WTC11 (cell line): ENCODE data around the gene PRR5L. TPM values are rescaled to one million over a fixed set of nuclear protein-coding genes. Genes with fewer than 3 reads are reported as not detected.

ENCODE experiments used
- ATAC-seq: fragments of 200-7000 bp; cut with Tn5 transposase; 2 replicates; pipeline ENCODE4 v1.10.0; 2021; ENCODE audit warnings: mild to moderate bottlenecking, moderate library complexity
- CTCF ChIA-PET: fragments of 300-600 bp; sonication (Branson Sonifier 250); formaldehyde crosslinking; loops from one replicate; lab custom pipeline; 2021; ENCODE audit warnings: antibody characterized with exemption; lab: Charles Lee
- POLR2A ChIA-PET: fragments of 350-600 bp; sonication (Branson Sonifier 250); formaldehyde crosslinking; loops from one replicate; lab custom pipeline; 2021; ENCODE audit warnings: antibody characterized with exemption; lab: Charles Lee
- DNase-seq: peaks from one replicate; pipeline ENCODE4 v3.0.0; 2021; ENCODE audit warnings: low spot score
- H3K27ac Mint-ChIP-seq: 2 replicates; pipeline ENCODE4 v1.8.0; 2021; ENCODE audit warnings: mixed read lengths
- H3K27me3 Mint-ChIP-seq: 2 replicates; pipeline ENCODE4 v1.8.0; 2021; ENCODE audit warnings: low read depth, mild to moderate bottlenecking, moderate library complexity, mixed read lengths
- H3K36me3 Mint-ChIP-seq: 2 replicates; pipeline ENCODE4 v1.8.0; 2021; ENCODE audit warnings: mixed read lengths
- H3K4me1 Mint-ChIP-seq: 2 replicates; pipeline ENCODE4 v1.8.0; 2022; ENCODE audit warnings: mixed read lengths
- H3K4me3 Mint-ChIP-seq: 2 replicates; pipeline ENCODE4 v1.8.0; 2021; ENCODE audit warnings: mild to moderate bottlenecking, moderate library complexity, mixed read lengths
- H3K9me3 Mint-ChIP-seq: 2 replicates; pipeline ENCODE4 v1.8.0; 2021; ENCODE audit warnings: mixed read lengths
- ATF1 ChIP-seq: sonication (generic); formaldehyde crosslinking; IDR thresholded peaks from 2 replicates; pipeline ENCODE4 v1.8.1; 2023; ENCODE audit warnings: mild to moderate bottlenecking, moderate library complexity, missing genetic modification reagents
- CBFB ChIP-seq: sonication (generic); formaldehyde crosslinking; IDR thresholded peaks from 2 replicates; pipeline ENCODE4 v1.8.1; 2022; ENCODE audit warnings: mild to moderate bottlenecking, low read depth, missing genetic modification reagents
- HMGA2 ChIP-seq: fragments of 250-450 bp; sonication (Bioruptor Pico); IDR thresholded peaks from 2 replicates; pipeline ENCODE4 v1.4.0; 2021; ENCODE audit warnings: mild to moderate bottlenecking, moderate library complexity
- NFYB ChIP-seq: sonication (generic); formaldehyde crosslinking; conservative IDR thresholded peaks from 2 replicates; pipeline ENCODE4 v1.8.0; 2022; ENCODE audit warnings: low read depth, missing genetic modification reagents
- NR3C1 ChIP-seq: sonication (generic); formaldehyde crosslinking; conservative IDR thresholded peaks from 2 replicates; pipeline ENCODE4 v1.8.1; 2023; ENCODE audit warnings: low read depth, mild to moderate bottlenecking, missing genetic modification reagents
- RELA ChIP-seq: sonication (generic); formaldehyde crosslinking; IDR thresholded peaks from 2 replicates; pipeline ENCODE4 v1.8.1; 2022; ENCODE audit warnings: missing genetic modification reagents, mild to moderate bottlenecking, borderline replicate concordance
- TEAD4 ChIP-seq: sonication (generic); formaldehyde crosslinking; IDR thresholded peaks from 2 replicates; pipeline ENCODE4 v1.8.0; 2022; ENCODE audit warnings: mild to moderate bottlenecking, missing genetic modification reagents
- ZNF232 ChIP-seq: sonication (generic); formaldehyde crosslinking; IDR thresholded peaks from 2 replicates; pipeline ENCODE4 v1.8.0; 2022; ENCODE audit warnings: mild to moderate bottlenecking, missing genetic modification reagents
- ZNF396 ChIP-seq: fragments of 250-450 bp; sonication (Bioruptor Pico); IDR thresholded peaks from 2 replicates; pipeline ENCODE4 v1.8.0; 2021; ENCODE audit warnings: mild to moderate bottlenecking, moderate library complexity, borderline replicate concordance
- ZNF423 ChIP-seq: fragments of 250-450 bp; sonication (Bioruptor Pico); IDR thresholded peaks from 2 replicates; pipeline ENCODE4 v2.1.2; 2022; ENCODE audit warnings: mild to moderate bottlenecking, moderate library complexity
- total RNA-seq: library from RNA; stranded (reverse); gene quantifications from 3 replicates; pipeline ENCODE4 v1.2.3, GENCODE V29; 2021
- TF ChIP-seq, protein P1 (sequence below): sonication (generic); formaldehyde crosslinking; IDR thresholded peaks from 2 replicates; pipeline ENCODE4 v1.8.1; 2022; ENCODE audit warnings: low read depth, missing genetic modification reagents, borderline replicate concordance
- TF ChIP-seq, protein P2 (sequence below): sonication (generic); formaldehyde crosslinking; IDR thresholded peaks from 2 replicates; pipeline ENCODE4 v1.8.0; 2022; ENCODE audit warnings: missing genetic modification reagents
- TF ChIP-seq, protein P3 (sequence below): sonication (generic); formaldehyde crosslinking; IDR thresholded peaks from 2 replicates; pipeline ENCODE4 v1.8.0; 2022; ENCODE audit warnings: mild to moderate bottlenecking, missing genetic modification reagents
- TF ChIP-seq, protein P4 (sequence below): sonication (generic); formaldehyde crosslinking; IDR thresholded peaks from 2 replicates; pipeline ENCODE4 v1.8.1; 2023; ENCODE audit warnings: mild to moderate bottlenecking, missing genetic modification reagents
- TF ChIP-seq, protein P5 (sequence below): sonication (generic); formaldehyde crosslinking; IDR thresholded peaks from 2 replicates; pipeline ENCODE4 v1.8.1; 2023; ENCODE audit warnings: mild to moderate bottlenecking, moderate library complexity, missing genetic modification reagents

The PRR5L gene
- total RNA-seq, 1 experiment from 2014 or later = 3.9 TPM

DNA sequence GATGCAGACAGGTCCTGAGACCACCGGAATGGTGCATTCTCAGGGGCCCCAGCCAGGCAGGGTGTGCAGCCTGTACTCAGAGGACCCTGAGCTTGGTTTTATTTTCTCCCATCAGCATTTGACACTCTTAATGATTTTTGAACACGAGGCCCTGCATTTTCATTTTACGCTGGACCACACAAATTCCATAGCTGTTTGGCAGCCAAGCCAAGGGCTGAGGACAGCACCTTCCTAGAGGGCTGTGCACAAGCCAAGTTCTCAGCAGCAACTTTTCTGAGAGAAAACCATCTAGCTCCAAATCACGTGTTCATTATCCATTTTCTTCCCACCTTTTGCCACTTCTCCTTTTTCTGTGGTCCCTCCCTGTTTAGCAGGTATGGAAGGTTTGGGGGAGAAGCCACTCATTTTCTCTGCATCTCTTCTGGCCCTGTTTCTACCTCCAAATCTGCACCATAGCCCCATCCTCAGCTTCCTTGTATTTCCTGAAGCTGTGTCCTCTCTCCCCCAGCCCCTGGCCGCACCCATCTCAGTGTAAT, 153.5 kb downstream of the PRR5L start:
- Mint-ChIP-seq H3K9me3 (no peaks in the 10 kb centered on the region), H3K27me3 (no peaks in the 10 kb centered on the region; the same call in none of the 2 replicates), H3K27ac (no peak overlapping the region; the same call in 1 of the 2 replicates), H3K4me3 (no peak overlapping the region), H3K4me1 (peaks cover 8% of the 10 kb centered on the region), H3K36me3 (no peaks in the 10 kb centered on the region)
- ChIA-PET CTCF (interaction anchor here (1.1 to 2.0 kb wide), 2 partner anchors 18 to 157 kb away, joined by 3 to 5 read pairs; no protein-coding TSS in a partner anchor), POLR2A (no interaction called here)
- DNase-seq (no peak), ATAC-seq (no peak)
- TF ChIP-seq NR3C1 (CRISPR knock-in tag) (no peak), ATF1 (CRISPR knock-in tag) (no peak)
- TF ChIP-seq, protein P1, sequence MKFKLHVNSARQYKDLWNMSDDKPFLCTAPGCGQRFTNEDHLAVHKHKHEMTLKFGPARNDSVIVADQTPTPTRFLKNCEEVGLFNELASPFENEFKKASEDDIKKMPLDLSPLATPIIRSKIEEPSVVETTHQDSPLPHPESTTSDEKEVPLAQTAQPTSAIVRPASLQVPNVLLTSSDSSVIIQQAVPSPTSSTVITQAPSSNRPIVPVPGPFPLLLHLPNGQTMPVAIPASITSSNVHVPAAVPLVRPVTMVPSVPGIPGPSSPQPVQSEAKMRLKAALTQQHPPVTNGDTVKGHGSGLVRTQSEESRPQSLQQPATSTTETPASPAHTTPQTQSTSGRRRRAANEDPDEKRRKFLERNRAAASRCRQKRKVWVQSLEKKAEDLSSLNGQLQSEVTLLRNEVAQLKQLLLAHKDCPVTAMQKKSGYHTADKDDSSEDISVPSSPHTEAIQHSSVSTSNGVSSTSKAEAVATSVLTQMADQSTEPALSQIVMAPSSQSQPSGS = no peak

DNA sequence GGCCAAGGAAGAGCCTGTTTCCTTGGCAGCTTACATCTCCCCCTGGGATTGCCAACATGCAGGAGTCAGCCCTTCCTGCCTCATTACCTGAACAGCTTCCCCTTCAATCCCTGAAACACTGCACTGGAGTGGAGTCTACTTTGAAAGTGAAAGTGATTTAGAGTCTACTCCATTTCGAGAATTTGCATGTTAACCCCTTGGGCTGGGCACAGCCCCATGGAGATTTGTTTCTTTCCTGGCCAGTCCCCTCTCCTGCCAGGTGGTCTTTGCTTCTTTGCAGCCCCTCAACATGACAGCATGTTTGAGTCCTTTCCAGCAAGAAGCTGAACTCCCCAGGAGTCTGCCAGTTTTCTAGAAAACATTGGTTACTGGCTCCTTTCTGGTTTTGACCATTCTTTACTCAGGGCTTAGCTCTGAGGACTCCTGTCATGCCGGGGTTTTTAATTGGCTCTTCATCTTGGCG, 154.1 kb downstream of the PRR5L start:
- Mint-ChIP-seq H3K27ac (no peak overlapping the region; the same call in 1 of the 2 replicates), H3K27me3 (no peaks in the 10 kb centered on the region; the same call in none of the 2 replicates), H3K4me3 (no peak overlapping the region), H3K36me3 (no peaks in the 10 kb centered on the region), H3K4me1 (peaks cover 13% of the 10 kb centered on the region), H3K9me3 (no peaks in the 10 kb centered on the region)
- ATAC-seq (no peak), DNase-seq (no peak)
- CTCF ChIA-PET = interaction anchor here (1.1 to 2.0 kb wide), 2 partner anchors 18 to 158 kb away, joined by 3 to 5 read pairs; no protein-coding TSS in a partner anchor
- POLR2A ChIA-PET = no interaction called here
- TF ChIP-seq TEAD4 (CRISPR knock-in tag) = no peak
- TF ChIP-seq HMGA2 (CRISPR knock-in tag) = no peak
- no peak for TF ChIP-seq ZNF232 (CRISPR knock-in tag)
- no peak for TF ChIP-seq ZNF396 (CRISPR knock-in tag)
- TF ChIP-seq NFYB (CRISPR knock-in tag) = no peak
- no peak for TF ChIP-seq CBFB
- TF ChIP-seq ZNF423 = no peak
- TF ChIP-seq, protein P2, sequence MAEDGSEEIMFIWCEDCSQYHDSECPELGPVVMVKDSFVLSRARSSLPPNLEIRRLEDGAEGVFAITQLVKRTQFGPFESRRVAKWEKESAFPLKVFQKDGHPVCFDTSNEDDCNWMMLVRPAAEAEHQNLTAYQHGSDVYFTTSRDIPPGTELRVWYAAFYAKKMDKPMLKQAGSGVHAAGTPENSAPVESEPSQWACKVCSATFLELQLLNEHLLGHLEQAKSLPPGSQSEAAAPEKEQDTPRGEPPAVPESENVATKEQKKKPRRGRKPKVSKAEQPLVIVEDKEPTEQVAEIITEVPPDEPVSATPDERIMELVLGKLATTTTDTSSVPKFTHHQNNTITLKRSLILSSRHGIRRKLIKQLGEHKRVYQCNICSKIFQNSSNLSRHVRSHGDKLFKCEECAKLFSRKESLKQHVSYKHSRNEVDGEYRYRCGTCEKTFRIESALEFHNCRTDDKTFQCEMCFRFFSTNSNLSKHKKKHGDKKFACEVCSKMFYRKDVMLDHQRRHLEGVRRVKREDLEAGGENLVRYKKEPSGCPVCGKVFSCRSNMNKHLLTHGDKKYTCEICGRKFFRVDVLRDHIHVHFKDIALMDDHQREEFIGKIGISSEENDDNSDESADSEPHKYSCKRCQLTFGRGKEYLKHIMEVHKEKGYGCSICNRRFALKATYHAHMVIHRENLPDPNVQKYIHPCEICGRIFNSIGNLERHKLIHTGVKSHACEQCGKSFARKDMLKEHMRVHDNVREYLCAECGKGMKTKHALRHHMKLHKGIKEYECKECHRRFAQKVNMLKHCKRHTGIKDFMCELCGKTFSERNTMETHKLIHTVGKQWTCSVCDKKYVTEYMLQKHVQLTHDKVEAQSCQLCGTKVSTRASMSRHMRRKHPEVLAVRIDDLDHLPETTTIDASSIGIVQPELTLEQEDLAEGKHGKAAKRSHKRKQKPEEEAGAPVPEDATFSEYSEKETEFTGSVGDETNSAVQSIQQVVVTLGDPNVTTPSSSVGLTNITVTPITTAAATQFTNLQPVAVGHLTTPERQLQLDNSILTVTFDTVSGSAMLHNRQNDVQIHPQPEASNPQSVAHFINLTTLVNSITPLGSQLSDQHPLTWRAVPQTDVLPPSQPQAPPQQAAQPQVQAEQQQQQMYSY (CRISPR knock-in tag) = no peak
- TF ChIP-seq, protein P3, sequence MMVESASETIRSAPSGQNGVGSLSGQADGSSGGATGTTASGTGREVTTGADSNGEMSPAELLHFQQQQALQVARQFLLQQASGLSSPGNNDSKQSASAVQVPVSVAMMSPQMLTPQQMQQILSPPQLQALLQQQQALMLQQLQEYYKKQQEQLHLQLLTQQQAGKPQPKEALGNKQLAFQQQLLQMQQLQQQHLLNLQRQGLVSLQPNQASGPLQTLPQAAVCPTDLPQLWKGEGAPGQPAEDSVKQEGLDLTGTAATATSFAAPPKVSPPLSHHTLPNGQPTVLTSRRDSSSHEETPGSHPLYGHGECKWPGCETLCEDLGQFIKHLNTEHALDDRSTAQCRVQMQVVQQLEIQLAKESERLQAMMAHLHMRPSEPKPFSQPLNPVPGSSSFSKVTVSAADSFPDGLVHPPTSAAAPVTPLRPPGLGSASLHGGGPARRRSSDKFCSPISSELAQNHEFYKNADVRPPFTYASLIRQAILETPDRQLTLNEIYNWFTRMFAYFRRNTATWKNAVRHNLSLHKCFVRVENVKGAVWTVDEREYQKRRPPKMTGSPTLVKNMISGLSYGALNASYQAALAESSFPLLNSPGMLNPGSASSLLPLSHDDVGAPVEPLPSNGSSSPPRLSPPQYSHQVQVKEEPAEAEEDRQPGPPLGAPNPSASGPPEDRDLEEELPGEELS (CRISPR knock-in tag) = no peak

DNA sequence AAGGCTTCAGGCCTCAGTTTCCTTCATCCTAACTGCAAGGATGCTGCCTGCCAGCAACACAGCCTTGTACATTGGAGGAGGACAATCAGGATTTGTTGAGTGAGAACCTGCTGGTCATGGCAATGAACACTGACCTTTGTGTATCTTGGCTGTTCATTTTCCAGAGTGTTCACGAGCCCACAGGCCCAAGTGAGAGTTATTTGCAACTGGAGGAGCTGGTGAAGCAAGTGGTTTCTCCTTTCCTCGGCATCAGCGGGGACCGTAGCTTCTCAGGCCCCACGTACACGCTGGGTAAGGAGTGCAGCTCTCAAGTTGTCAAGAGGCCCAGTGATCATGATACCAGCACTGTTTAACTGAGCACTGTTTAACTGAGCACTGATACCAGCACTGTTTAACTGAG, 155.0 kb downstream of the PRR5L start:
- ATAC-seq (no peak), DNase-seq (no peak)
- Mint-ChIP-seq H3K36me3 (no peaks in the 10 kb centered on the region), H3K27ac (no peak overlapping the region), H3K27me3 (no peaks in the 10 kb centered on the region; the same call in none of the 2 replicates), H3K4me3 (no peak overlapping the region), H3K9me3 (no peaks in the 10 kb centered on the region), H3K4me1 (peaks cover 21% of the 10 kb centered on the region)
- ChIA-PET CTCF (no interaction called here), POLR2A (no interaction called here)
- no peak for TF ChIP-seq RELA (CRISPR knock-in tag)
- TF ChIP-seq, protein P4, sequence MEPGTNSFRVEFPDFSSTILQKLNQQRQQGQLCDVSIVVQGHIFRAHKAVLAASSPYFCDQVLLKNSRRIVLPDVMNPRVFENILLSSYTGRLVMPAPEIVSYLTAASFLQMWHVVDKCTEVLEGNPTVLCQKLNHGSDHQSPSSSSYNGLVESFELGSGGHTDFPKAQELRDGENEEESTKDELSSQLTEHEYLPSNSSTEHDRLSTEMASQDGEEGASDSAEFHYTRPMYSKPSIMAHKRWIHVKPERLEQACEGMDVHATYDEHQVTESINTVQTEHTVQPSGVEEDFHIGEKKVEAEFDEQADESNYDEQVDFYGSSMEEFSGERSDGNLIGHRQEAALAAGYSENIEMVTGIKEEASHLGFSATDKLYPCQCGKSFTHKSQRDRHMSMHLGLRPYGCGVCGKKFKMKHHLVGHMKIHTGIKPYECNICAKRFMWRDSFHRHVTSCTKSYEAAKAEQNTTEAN (CRISPR knock-in tag) = no peak
- TF ChIP-seq, protein P3 (CRISPR knock-in tag) = no peak
- TF ChIP-seq, protein P5, sequence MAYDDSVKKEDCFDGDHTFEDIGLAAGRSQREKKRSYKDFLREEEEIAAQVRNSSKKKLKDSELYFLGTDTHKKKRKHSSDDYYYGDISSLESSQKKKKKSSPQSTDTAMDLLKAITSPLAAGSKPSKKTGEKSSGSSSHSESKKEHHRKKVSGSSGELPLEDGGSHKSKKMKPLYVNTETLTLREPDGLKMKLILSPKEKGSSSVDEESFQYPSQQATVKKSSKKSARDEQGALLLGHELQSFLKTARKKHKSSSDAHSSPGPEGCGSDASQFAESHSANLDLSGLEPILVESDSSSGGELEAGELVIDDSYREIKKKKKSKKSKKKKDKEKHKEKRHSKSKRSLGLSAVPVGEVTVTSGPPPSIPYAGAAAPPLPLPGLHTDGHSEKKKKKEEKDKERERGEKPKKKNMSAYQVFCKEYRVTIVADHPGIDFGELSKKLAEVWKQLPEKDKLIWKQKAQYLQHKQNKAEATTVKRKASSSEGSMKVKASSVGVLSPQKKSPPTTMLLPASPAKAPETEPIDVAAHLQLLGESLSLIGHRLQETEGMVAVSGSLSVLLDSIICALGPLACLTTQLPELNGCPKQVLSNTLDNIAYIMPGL = no peak
- TF ChIP-seq CBFB = no peak
